Kidney (tissue), 14 donors: ENCODE results near the gene ZFP1. TPM values are rescaled to one million over a fixed set of nuclear protein-coding genes. Genes with fewer than 3 reads are reported as not detected.

Experiments
- DNase-seq, 5 donors: peaks; one replicate each; pipeline ENCODE4 v3.0.0-alpha.2; 2013 to 2020
- FAIRE-seq: peaks from 2 replicates; lab custom pipeline; 2012; peaks lifted over from hg19 to GRCh38; lab: Jason Lieb, UNC
- H3K27ac ChIP-seq, 2 donors: one replicate each; pipeline ENCODE4 v1.7.0; 2013; ENCODE audit warnings: low read depth in 2 of 2, low read length in 2 of 2, inconsistent platforms in 1 of 2
- H3K27me3 ChIP-seq: one replicate; pipeline ENCODE4 v1.7.1; 2013; ENCODE audit warnings: low read length, inconsistent platforms; ENCODE audit not compliant: control insufficient read depth, insufficient read depth
- H3K36me3 ChIP-seq, 3 donors: one replicate each; pipeline versions ENCODE4 v1.7.0 to v1.7.1; 2013; ENCODE audit warnings: low read length in 3 of 3, control low read depth in 1 of 3, inconsistent platforms in 1 of 3; ENCODE audit not compliant: insufficient read depth in 3 of 3, control insufficient read depth in 2 of 3
- H3K4me1 ChIP-seq, 3 donors: one replicate each; pipeline versions ENCODE4 v1.7.0 to v1.7.1; 2013; ENCODE audit warnings: low read length in 3 of 3, inconsistent platforms in 1 of 3, low read depth in 1 of 3; ENCODE audit not compliant: control insufficient read depth in 2 of 3, insufficient read depth in 2 of 3
- H3K4me3 ChIP-seq, 3 donors: one replicate each; pipeline versions ENCODE4 v1.7.0 to v1.8.1; 2013; ENCODE audit warnings: low read length in 3 of 3, control low read depth in 1 of 3, inconsistent platforms in 1 of 3
- H3K9ac ChIP-seq, 3 donors: one replicate each; pipeline versions ENCODE4 v1.7.0 to v1.7.1; 2013; ENCODE audit warnings: low read length in 3 of 3, control low read depth in 1 of 3, inconsistent platforms in 1 of 3
- H3K9me3 ChIP-seq, 3 donors: one replicate each; pipeline versions ENCODE4 v1.7.0 to v1.7.1; 2013; ENCODE audit warnings: low read length in 3 of 3, control low read depth in 1 of 3, inconsistent platforms in 1 of 3; ENCODE audit not compliant: control insufficient read depth in 2 of 3, insufficient read depth in 1 of 3
- intact Hi-C: fragments of 100-400 bp; cut with DNase I; formaldehyde crosslinking; loops from one replicate; pipeline ENCODE4 v1.11.1; 2022
- polyA plus RNA-seq: library from polyadenylated mRNA; stranded (reverse); fragments of 350-450 nt; fragmentation: Illumina TruSeq; extraction: RNeasy Lipid Tissue Mini Kit (QIAGEN cat#74804); gene quantifications from one replicate; pipeline ENCODE4 v1.2.3, GENCODE V29; 2014; ENCODE audit warnings: low read depth, low replicate concordance; ENCODE audit not compliant: insufficient read depth
- total RNA-seq: library from RNA; stranded (reverse); fragmentation: NEBNext Ultra II Directional; extraction: Animal tissue kit (Norgen Biotek cat#: 25700); gene quantifications from one replicate; pipeline ENCODE4 v1.2.1, GENCODE V29; 2021
- TF ChIP-seq, protein P1 (sequence below): IDR thresholded peaks from 3 replicates; pipeline ENCODE4 v1.5.1; 2012; ENCODE audit warnings: mild to moderate bottlenecking, moderate library complexity, borderline replicate concordance; ENCODE audit not compliant: insufficient read depth; ENCODE audit errors: extremely low read depth
- donor health status: control.
- donor health status: control.
- donor health status: control.
- donor health status: control.
- donor health status: control.
- donor health status: DM: yes; HTN: yes; CAD: no.
- donor health status: Normal renal cell carcinoma (clear cell type).

Gene ZFP1
- total and polyA plus RNA-seq, 2 donors from 2014 or later: 4.6 to 9.2 TPM

DNA sequence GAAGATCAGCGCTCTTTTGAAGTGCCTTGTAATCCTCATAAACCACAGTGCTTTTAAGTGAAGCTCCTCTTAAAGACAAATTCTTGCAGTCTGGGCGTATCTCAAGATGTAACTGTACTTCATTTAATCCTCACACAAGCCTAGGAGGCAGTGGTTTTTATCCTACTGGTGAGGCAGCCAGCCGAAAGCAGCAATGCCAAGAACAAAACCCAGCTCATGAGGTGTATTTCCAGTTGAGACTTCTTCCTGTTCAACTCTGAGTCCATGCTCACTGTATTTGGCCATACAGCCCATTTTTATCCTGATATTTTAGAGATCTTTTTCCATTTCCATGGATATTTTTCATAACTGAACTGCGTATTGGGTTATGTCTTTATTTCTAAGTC, 44.9 kb downstream of the ZFP1 start:
- FAIRE-seq (no peak), DNase-seq (no peak)
- TF ChIP-seq, protein P1, sequence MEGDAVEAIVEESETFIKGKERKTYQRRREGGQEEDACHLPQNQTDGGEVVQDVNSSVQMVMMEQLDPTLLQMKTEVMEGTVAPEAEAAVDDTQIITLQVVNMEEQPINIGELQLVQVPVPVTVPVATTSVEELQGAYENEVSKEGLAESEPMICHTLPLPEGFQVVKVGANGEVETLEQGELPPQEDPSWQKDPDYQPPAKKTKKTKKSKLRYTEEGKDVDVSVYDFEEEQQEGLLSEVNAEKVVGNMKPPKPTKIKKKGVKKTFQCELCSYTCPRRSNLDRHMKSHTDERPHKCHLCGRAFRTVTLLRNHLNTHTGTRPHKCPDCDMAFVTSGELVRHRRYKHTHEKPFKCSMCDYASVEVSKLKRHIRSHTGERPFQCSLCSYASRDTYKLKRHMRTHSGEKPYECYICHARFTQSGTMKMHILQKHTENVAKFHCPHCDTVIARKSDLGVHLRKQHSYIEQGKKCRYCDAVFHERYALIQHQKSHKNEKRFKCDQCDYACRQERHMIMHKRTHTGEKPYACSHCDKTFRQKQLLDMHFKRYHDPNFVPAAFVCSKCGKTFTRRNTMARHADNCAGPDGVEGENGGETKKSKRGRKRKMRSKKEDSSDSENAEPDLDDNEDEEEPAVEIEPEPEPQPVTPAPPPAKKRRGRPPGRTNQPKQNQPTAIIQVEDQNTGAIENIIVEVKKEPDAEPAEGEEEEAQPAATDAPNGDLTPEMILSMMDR: no peak
- Histone ChIP-seq H3K27me3 (no peaks in the 10 kb centered on the region), H3K4me3 (no peak overlapping the region), H3K27ac (no peak overlapping the region), H3K4me1 (no peaks in the 10 kb centered on the region), H3K36me3 (no peaks in the 10 kb centered on the region), H3K9ac (no peak overlapping the region), H3K9me3 (no peaks in the 10 kb centered on the region)
- intact Hi-C loops: no loop called here

DNA sequence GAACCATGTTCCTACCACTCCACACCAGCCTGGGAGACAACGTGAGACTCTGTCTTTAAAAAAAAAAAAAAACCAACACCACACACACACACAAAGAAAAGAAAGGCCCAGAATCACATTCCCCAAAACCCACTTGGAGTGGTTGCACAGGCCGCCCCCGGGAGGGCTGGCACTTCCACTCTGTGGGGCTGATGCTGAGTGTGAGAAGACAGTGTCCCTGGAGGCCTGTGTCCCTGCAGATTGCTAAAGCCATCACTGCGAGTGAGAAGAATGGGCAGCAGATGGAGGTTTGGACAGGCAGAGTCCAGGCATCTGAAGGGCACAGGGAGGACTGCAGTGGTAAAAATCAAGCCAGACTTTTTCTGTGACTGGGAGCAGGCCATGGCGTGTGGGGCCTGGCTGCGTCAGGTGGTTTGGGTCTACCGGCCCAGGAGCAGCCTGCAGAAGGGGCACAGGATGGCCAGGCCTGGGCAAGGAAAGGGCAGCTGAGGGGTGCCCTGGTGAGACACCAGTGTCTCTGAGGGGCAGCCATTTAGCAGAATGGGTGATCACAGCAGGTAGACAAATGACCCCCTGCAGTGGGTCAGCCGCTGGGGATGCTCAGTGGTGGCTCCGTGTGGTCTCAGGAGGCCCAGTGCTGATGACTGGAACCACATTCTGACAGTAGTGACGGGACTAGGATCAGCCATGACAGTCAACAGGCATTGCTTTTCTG, 45.6 kb downstream of the ZFP1 start:
- TF ChIP-seq, protein P1: no peak
- H3K4me3 ChIP-seq: no peak overlapping the region
- DNase-seq: no peak
- no peak overlapping the region for H3K27ac ChIP-seq
- H3K9ac ChIP-seq: no peak overlapping the region
- H3K36me3 ChIP-seq: no peaks in the 10 kb centered on the region
- intact Hi-C loops: no loop called here
- H3K9me3 ChIP-seq: no peaks in the 10 kb centered on the region
- FAIRE-seq: no peak
- no peaks in the 10 kb centered on the region for H3K4me1 ChIP-seq
- H3K27me3 ChIP-seq: no peaks in the 10 kb centered on the region

DNA sequence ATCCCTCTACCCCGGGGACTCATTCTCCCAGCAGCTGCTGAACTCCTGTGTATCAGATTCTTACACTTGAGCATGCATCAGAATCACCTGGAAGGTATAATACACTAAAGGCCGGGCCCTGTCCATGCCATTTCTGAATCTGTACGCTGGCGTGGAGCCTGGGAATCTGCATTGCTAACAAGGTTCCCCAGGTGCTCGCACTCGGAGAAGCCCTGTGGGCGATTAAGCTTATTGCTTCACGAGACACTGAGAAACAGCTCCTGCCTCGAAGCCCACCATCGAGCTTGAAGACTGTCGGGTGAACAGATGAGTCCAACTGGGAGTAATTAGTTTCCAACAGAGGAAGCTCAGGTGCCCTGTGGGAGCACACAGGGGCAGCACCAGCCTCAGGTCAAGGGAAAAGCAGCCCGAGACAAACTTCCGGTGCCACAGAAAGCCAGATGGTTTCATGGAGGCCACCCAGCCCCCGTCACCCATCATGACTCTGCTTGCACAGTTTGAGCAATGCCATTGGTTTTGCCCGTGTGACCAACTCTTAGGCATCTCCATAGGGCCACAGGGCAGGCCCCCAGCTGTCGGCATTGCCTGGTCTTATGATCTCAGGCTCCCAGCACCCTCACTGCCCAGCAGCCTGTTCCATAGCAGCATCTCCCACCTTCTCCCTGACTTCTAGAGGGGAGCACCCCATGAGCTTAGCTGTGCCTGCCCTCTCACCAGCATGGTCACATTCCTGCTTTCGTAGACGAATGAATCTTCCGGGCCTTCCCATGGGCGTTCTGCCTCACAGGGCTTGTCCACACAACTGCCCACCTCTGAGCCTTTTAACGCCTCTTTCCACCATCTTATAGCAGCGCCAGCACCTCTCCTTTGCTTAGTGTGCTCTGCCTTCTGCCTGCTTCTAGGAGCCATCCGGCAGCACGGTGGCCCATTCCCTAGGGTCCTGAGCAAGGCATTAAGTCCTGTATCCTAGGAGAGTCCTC, 47.8 kb downstream of the ZFP1 start:
- Histone ChIP-seq H3K4me3 (no peak overlapping the region), H3K36me3 (no peaks in the 10 kb centered on the region), H3K27me3 (no peaks in the 10 kb centered on the region), H3K9ac (no peak overlapping the region), H3K4me1 (no peaks in the 10 kb centered on the region), H3K9me3 (no peaks in the 10 kb centered on the region), H3K27ac (no peak overlapping the region)
- FAIRE-seq: no peak
- TF ChIP-seq, protein P1: no peak
- intact Hi-C loops: no loop called here
- DNase-seq: no peak
